Dendritic cell treated with granulocyte-macrophage colony-stimulating factor and Interleukin-4, amounts not matched to agents 40 ng/mL and 50 ng/mL, for 4 days (primary cell): ENCODE data around the gene ZIC1.

Experiments used
- H3K27ac Mint-ChIP-seq: one replicate; pipeline ENCODE4 v1.8.0; 2022; ENCODE audit warnings: mild to moderate bottlenecking, mixed read lengths
- H3K27me3 Mint-ChIP-seq: one replicate; pipeline ENCODE4 v1.8.0; 2022; ENCODE audit warnings: mild to moderate bottlenecking, mixed read lengths
- H3K36me3 Mint-ChIP-seq: one replicate; pipeline ENCODE4 v1.8.0; 2022; ENCODE audit warnings: low read depth, mixed read lengths
- H3K4me1 Mint-ChIP-seq: one replicate; pipeline ENCODE4 v1.8.0; 2022; ENCODE audit warnings: low read depth, mixed read lengths
- H3K4me3 Mint-ChIP-seq: one replicate; pipeline ENCODE4 v1.8.0; 2022; ENCODE audit warnings: mild to moderate bottlenecking, moderate library complexity, mixed read lengths
- H3K9me3 Mint-ChIP-seq: one replicate; pipeline ENCODE4 v1.8.0; 2022; ENCODE audit warnings: mixed read lengths
- intact Hi-C: fragments of 100-400 bp; cut with micrococcal nuclease; formaldehyde crosslinking; loops from one replicate; pipeline ENCODE4 v1.15.0; 2022

Gene ZIC1

DNA sequence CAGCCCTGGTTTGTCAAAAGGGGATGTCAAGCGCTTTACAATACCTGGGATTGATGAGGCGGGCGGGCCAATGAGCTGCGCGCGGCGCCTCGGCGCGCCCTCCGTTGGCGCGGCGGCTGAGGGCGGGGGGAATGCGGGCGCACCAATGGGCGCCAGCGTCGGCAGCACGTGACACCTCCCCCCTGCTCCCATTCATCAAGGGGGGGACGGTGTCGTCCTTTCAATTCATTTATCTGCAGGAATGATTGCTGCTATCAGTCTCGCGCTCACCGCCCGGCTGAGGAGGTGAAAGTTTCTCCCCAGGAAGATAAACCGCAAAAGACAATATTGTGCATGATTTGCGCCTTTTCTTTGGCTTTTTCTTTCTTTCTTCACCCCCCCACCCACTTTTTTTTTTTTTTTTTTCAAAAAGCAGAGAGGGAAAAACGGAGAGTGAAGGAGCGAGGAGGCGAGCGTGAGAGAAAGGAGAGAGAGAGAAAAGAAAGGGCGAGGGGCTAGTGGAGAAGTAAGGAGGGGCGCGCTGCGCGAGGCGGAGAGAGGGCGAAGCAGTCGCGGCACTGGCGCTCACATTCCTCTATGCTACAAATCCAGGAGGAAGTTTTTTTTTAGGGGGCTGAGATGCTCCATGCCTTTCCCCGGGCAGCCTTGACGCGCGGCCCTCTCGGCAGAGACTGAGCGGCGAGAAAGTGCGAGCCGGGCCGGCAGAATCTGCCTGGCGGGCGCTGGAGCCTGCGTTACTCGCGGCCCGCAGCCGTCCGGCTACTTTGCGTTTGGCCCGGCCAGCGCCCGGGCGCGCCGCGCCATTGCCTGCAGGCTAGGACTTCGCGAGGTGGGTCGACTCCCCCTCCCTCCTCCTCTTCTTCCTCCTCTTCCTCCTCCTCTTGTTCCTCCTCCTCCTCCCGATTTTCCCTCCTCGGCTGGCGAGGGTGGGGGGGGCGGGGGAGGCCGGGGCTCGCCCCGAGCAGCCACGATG lies at the start of gene ZIC1:
TSS of gene ZIC1 (plus strand) at position 223 of the 973 bp plus-strand sequence. CDS start at position 971, 748 bp downstream.
- H3K27ac Mint-ChIP-seq: no peak within 1 kb of the TSS
- peaks cover 6% of the 10 kb centered on the region for H3K36me3 Mint-ChIP-seq
- peaks cover 35% of the 10 kb centered on the region for H3K4me1 Mint-ChIP-seq
- peaks cover 94% of the 10 kb centered on the region for H3K27me3 Mint-ChIP-seq
- peaks cover 14% of the 10 kb centered on the region for H3K9me3 Mint-ChIP-seq
- H3K4me3 Mint-ChIP-seq: no peak within 1 kb of the TSS
- intact Hi-C loops: no loop called here

DNA sequence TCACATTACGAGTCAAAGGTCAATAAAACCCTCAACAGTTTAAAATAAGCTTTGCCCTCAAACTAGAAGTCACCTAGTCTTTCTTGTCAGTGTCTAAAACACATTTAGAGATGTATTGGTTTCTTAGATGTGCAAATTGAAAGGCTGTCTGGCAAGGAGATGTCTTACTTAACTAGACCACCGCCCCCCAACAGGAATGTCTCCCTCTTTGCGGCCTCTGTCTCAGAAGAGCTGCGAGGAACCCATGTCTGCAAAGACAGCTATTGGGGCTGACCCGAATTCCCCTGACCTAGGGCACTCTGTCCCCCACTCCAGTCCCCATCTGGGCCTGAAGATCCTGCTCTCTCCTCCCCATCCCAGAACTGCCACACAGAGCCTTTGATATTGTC lies 49.1 kb upstream of the ZIC1 start:
- H3K27me3 Mint-ChIP-seq: peaks cover 72% of the 10 kb centered on the region
- no peak overlapping the region for H3K27ac Mint-ChIP-seq
- intact Hi-C loops: no loop called here
- no peak overlapping the region for H3K4me3 Mint-ChIP-seq
- no peaks in the 10 kb centered on the region for H3K4me1 Mint-ChIP-seq
- no peaks in the 10 kb centered on the region for H3K9me3 Mint-ChIP-seq
- no peaks in the 10 kb centered on the region for H3K36me3 Mint-ChIP-seq

DNA sequence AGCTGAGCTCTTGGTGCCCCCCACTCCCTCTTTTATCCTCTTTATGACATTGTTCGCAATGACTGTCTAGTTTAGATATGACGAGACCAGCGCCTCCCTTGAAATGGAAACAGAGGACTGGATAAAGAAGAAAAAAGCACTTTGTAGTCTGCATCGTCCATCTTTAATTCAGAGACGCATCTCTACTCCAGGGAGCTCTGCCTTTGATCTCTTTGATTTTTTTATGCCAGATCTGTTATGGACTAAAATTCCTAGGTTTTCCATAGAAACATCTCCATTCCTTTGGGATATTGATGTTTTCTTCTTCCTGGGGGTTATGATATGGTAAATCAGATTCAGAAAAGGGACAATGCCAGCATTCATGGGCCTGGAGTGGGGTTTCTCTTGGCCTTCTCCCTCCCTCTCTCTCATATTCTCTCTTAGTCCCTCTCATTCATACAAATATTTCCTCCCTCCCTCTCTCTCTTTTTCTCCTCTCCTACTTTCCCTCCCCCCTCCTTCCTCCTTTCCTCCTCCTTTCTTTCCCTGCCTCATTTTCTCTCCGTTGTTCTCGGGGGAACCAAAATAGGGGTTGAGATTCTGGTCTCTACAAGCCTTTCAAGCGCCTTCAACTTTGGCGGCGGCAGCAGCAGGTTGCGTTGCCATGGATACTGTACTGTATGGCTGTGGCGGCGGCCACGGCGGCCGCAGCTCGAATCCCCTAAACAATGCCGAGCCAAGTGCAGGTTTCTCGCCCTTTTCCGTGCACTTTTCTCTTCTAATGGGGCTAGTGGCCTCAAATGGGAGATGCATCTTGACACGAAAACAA lies 48.3 kb upstream of the ZIC1 start:
- H3K36me3 Mint-ChIP-seq: no peaks in the 10 kb centered on the region
- H3K27me3 Mint-ChIP-seq: peaks cover 68% of the 10 kb centered on the region
- no peaks in the 10 kb centered on the region for H3K9me3 Mint-ChIP-seq
- H3K27ac Mint-ChIP-seq: no peak overlapping the region
- no peaks in the 10 kb centered on the region for H3K4me1 Mint-ChIP-seq
- H3K4me3 Mint-ChIP-seq: no peak overlapping the region
- intact Hi-C loops: no loop called here

DNA sequence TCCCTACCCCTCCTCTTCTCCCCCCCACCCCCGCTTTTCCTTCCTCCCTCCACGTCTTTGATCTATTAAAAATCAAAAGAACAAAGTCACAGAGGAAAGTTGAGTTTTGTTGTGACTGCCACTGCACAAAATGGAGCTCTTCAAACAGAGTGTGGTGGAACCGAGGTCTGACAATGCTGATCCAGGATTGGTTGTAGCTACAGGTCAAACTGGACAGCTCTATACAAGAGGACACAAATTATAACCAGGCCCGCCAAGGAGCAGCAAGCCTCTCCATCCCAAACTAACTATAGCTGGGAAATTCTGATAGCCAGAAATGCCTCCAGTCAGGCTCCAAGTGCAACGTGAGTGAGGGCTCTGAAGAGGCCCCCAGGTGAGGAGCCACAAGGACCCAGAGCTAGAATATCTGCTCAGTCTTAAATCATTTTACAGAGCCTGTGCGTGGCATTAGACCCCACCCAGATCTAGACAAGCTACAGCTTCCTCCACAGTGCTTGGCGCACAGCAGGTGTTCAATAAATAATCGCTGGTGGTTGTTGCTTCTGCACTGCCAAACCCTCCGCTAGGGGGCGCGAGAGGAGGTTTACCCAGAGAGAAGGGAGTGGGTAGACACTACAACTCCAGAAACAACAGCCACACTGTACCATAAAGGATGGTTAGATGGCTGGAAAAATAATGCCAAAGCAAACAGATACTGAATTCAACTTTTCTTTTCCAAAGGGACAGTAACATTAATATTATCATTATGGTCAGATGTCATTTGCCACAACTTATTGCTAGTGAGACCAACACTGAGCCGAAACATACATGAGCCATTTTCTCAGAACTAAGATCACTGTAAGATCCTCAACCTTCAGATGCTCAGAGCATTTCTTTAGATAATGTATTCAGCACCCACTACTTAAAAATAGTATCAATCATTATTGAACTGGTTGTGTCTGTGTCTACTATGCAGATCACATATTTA lies 47.4 kb upstream of the ZIC1 start:
- H3K4me3 Mint-ChIP-seq: no peak overlapping the region
- H3K27ac Mint-ChIP-seq: no peak overlapping the region
- no peaks in the 10 kb centered on the region for H3K9me3 Mint-ChIP-seq
- H3K27me3 Mint-ChIP-seq: peaks cover 59% of the 10 kb centered on the region
- intact Hi-C loops: no loop called here
- H3K36me3 Mint-ChIP-seq: no peaks in the 10 kb centered on the region
- no peaks in the 10 kb centered on the region for H3K4me1 Mint-ChIP-seq

DNA sequence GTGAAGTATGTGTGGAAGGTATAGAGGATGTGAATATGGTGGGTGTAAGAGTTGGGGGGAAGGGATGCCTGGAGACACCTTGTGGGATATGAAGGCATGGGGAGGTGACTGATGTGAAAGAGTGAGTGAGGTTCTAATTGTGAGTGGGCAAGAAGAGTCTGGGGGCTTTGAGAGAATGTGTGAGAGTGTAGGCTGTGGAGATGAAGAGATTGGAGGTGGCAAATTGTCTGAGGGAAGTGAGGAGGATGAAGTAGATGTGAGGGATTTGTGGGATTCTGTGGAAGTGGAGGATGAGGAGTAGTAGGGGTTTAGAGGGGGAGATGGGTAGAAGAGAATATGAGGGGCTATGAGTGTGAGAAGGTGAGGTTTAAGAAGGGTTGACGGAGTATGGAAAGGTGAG lies 44.4 kb upstream of the ZIC1 start:
- peaks cover 51% of the 10 kb centered on the region for H3K27me3 Mint-ChIP-seq
- H3K27ac Mint-ChIP-seq: no peak overlapping the region
- no peaks in the 10 kb centered on the region for H3K36me3 Mint-ChIP-seq
- intact Hi-C loops: no loop called here
- H3K9me3 Mint-ChIP-seq: no peaks in the 10 kb centered on the region
- no peak overlapping the region for H3K4me3 Mint-ChIP-seq
- H3K4me1 Mint-ChIP-seq: no peaks in the 10 kb centered on the region

DNA sequence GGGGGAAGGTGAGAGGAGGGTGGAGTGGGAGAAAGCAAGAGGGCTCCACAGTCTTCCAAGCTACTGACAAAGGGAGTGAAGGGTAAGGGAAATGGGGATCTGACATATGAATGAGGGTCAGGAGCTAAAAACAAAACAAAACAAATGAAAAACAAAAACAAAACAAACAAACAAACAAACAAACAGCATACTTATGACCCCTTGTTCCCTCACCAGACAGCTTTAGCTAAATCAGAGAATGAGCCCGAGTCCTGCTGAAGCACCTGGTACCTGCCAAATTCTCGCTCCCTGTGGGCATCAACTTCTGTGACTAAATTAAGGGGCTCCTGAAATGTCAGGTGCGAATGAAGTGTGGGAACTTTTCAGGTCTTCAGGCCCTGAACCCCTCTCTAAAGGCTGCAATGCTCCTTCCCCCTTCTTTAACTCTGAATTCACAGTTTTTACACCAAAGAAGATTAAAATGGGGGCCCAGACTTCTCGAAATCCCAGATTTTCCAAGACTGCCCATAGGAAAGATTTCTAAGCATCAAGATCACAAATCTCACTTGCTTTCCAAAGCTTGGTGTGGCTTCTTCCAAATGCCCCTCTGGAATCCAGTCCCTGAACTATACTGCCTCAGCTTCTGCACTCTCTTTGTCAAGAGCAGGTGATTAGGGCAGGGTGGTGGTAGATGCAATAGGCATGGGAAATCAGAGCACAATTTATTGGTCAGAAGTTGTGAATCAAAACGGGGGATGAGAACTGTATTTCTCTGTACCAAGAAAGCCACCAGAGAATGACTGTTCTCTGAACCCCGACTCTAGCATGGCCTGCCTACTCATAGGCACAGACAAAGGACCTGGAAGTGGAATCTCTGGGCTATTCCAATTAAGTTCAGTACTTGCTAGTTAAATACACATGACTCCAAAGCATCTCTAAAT lies 43.7 kb upstream of the ZIC1 start:
- Mint-ChIP-seq H3K27me3 (peaks cover 51% of the 10 kb centered on the region), H3K9me3 (no peaks in the 10 kb centered on the region), H3K4me3 (no peak overlapping the region), H3K27ac (no peak overlapping the region), H3K4me1 (no peaks in the 10 kb centered on the region), H3K36me3 (no peaks in the 10 kb centered on the region)
- intact Hi-C loops: no loop called here

DNA sequence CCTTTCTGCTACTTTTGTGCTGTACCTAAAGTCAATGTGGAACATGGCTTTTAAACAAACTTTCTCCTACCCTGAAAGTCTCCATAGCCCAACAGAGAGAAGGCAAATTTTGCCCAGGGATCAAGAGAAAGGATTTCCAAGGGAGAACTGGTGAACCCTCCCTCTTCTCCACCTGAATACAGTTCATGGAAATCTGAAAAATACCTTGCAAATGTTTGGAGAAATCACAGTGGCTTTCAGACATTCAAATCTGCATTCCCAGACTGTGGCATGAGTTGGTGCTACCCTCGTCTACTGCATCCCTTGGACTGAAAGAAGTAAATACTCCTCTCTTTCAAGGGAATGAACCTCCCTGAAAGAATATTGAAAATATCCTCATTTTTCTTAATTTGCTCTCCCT lies 41.5 kb upstream of the ZIC1 start:
- no peaks in the 10 kb centered on the region for H3K36me3 Mint-ChIP-seq
- H3K9me3 Mint-ChIP-seq: no peaks in the 10 kb centered on the region
- intact Hi-C loops: no loop called here
- H3K4me3 Mint-ChIP-seq: no peak overlapping the region
- H3K27ac Mint-ChIP-seq: no peak overlapping the region
- no peaks in the 10 kb centered on the region for H3K4me1 Mint-ChIP-seq
- peaks cover 58% of the 10 kb centered on the region for H3K27me3 Mint-ChIP-seq

DNA sequence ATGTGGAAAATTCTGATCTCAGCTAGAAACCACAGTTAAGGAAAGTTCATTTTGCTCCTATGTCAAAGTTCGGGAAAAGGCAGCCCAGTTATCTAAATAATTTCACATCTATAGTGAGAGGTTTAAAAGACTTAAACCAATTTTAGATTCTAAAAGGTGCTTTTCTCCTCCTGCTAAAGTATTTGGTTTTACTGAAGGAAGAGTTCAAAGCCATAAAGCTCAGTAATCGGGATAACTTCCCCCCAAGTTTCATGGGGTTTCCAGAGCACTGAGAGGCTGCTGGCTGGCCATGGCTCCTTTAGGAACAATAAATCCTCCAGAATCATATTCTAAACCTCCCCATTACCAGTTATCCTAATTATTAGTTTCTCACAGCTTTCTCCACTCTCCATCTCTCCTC lies 41.0 kb upstream of the ZIC1 start:
- intact Hi-C loops: no loop called here
- H3K36me3 Mint-ChIP-seq: no peaks in the 10 kb centered on the region
- no peak overlapping the region for H3K4me3 Mint-ChIP-seq
- H3K4me1 Mint-ChIP-seq: no peaks in the 10 kb centered on the region
- no peak overlapping the region for H3K27ac Mint-ChIP-seq
- H3K9me3 Mint-ChIP-seq: no peaks in the 10 kb centered on the region
- H3K27me3 Mint-ChIP-seq: peaks cover 62% of the 10 kb centered on the region

DNA sequence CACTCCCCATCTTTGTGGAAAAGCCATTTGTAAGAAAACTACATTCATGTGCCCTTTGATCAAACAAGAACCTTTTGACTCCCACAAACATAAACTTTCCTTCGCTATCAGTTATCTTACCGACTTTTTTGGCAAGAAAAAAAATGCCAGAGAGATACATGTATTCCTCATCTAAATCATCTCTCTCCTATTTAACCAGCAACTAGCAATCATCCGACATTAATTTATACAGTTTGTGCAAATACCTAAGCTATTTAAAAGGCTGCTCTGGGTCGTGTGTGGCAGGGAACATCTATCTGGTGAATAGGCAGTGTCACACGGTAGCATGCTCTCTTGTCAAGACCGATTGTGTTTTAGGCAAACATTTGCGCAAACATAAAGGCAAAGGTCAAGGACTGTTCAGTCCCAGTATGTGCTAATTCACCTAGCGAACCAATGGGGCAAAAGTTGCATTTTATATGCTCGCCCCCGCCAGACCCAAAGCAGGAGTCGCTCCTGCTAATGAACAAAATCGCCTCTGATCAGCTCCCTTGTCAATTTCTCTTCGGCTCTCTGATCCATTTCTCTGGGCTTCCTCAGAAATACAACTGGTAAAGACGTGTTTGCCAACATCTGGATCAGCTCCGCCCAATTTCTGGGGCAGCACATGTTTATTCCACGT lies 40.5 kb upstream of the ZIC1 start:
- no peak overlapping the region for H3K4me3 Mint-ChIP-seq
- no peaks in the 10 kb centered on the region for H3K4me1 Mint-ChIP-seq
- intact Hi-C loops: no loop called here
- H3K36me3 Mint-ChIP-seq: no peaks in the 10 kb centered on the region
- no peak overlapping the region for H3K27ac Mint-ChIP-seq
- peaks cover 68% of the 10 kb centered on the region for H3K27me3 Mint-ChIP-seq
- H3K9me3 Mint-ChIP-seq: no peaks in the 10 kb centered on the region

DNA sequence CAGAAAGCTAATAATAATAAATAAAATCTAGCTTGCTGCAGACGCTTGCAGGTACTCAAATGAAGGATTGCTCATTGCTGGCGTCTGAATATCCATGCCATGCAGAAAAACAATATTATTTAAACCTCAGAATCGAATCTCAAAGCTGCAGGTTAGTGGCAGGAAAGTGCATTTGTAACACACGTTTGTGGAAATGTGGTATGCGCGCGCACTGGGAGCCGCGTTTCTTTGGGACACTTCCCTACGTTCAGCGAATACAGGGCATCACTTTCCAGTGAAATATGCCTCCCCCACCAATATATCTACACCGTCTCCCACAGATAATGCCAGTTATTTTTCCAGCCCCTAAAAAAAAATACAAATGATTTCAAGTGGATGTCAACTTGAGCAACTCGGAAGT lies 39.9 kb upstream of the ZIC1 start:
- Mint-ChIP-seq H3K36me3 (no peaks in the 10 kb centered on the region), H3K4me1 (no peaks in the 10 kb centered on the region), H3K9me3 (no peaks in the 10 kb centered on the region), H3K27me3 (peaks cover 73% of the 10 kb centered on the region), H3K4me3 (no peak overlapping the region), H3K27ac (no peak overlapping the region)
- intact Hi-C loops: no loop called here

DNA sequence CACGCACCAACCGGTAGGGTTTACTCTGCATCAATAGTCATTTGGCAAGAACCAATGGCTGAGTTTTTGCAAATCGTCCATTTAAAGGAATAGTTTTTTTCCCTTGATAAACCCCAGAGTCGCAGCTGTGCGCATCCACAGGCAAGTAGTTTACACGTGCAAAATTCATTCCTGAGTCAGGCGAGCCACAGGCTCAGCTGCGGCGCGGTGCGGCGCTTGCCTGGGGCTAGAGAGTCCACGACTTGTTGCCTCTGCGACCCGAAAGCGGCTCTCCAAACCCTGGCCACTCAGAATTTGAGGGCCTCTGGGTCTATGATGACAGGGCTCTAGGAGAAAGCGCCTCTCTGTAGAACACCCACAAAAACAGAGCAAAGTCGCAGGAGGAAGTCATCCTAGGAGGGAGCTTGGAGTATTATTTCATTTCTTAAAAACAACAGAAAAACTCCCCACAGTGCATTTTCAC lies 39.5 kb upstream of the ZIC1 start:
- no peaks in the 10 kb centered on the region for H3K36me3 Mint-ChIP-seq
- H3K27ac Mint-ChIP-seq: no peak overlapping the region
- peaks cover 72% of the 10 kb centered on the region for H3K27me3 Mint-ChIP-seq
- H3K9me3 Mint-ChIP-seq: no peaks in the 10 kb centered on the region
- H3K4me3 Mint-ChIP-seq: no peak overlapping the region
- H3K4me1 Mint-ChIP-seq: no peaks in the 10 kb centered on the region
- intact Hi-C loops: no loop called here

DNA sequence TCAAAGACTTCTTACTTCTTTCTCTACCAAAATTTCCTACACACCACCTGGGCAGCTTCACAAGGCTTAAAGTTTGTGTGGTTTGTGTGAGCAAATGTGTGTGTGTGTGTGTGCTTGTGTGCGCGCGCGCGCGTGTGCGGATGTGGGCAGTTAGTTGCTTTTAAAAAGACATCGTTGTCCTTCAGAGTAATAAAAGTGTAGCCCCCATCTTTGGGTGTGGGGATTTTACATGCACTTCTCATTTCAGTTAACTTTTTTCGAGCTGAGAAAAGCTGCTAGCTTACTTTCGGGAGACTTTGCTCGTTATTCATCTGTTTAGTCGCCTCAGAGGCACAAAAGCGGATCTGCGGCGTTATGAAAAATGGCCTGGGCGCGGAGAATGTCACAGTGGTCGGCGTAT lies 38.8 kb upstream of the ZIC1 start:
- Mint-ChIP-seq H3K27me3 (peaks cover 73% of the 10 kb centered on the region), H3K36me3 (no peaks in the 10 kb centered on the region), H3K4me1 (no peaks in the 10 kb centered on the region), H3K9me3 (no peaks in the 10 kb centered on the region), H3K4me3 (no peak overlapping the region), H3K27ac (no peak overlapping the region)
- intact Hi-C loops: no loop called here
